Subcutaneous adipose tissue (tissue), 4 donors: ENCODE measurements around the gene SPNS2. TPM values are rescaled to one million over a fixed set of nuclear protein-coding genes. Genes with fewer than 3 reads are reported as not detected.

Source experiments
- total RNA-seq, 4 donors: library from RNA; depleted of rRNA; stranded (reverse); fragments of >200 nt; gene quantifications; one replicate each; pipeline ENCODE4 v1.1.0, GENCODE V29; 2016
- TF ChIP-seq, protein P1 (sequence below): fragments of 450-650 bp; IDR thresholded peaks from one replicate; pipeline ENCODE4 v1.5.1; 2016; ENCODE audit warnings: low read depth, mild to moderate bottlenecking, control low read depth, antibody characterized with exemption, moderate library complexity

The SPNS2 gene
- total RNA-seq, 4 donors from 2014 or later, result 3.2 to 31.8 (median 13.4) TPM

DNA sequence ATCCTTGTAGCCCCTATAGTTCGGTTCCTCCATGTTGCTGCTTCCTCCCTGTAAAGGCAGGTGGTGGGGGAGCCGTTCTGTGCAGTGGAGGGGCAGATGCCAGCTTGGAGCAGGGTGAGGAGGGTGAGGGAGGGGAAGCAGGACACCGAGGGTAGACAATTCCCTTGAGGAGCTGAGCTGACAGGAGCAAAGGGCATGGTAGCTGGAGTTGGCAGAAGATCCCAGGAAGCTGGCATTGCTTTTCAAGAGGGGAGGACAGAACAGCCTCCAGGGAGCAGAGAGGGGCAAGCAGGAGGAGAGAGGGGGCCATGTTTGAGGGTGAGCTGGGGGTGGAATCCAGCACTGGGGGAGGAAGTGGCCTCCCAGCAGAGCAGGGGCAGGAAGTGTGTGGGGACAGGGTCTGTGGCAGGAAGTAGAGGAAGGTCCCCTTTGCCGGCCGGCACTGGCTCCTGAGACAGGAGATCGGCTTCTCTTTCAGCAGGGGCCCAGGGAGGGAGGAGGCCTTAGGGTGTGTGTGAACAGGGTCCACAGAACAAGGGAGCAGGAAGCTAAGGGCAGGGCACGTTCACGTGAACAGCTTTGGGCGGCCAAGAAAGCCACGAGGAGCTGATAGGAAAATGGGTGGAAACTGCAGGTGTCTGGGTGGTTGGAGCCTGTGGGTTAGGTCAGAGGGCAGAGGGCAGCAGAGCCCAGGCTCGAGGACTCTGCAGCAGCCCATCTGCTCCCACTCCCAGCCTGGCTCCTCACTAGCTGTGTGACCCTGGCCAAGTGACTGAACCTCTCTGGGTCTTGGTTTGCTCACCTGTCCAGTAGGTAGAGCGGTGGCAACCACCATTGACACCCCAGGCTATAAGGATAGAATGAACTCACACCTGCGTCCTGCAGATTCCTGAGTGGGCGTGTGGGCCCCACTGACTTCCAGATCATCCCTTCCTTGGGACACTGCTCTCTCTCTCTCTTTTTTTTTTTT is 17.5 kb upstream of the SPNS2 start:
- TF ChIP-seq, protein P1, sequence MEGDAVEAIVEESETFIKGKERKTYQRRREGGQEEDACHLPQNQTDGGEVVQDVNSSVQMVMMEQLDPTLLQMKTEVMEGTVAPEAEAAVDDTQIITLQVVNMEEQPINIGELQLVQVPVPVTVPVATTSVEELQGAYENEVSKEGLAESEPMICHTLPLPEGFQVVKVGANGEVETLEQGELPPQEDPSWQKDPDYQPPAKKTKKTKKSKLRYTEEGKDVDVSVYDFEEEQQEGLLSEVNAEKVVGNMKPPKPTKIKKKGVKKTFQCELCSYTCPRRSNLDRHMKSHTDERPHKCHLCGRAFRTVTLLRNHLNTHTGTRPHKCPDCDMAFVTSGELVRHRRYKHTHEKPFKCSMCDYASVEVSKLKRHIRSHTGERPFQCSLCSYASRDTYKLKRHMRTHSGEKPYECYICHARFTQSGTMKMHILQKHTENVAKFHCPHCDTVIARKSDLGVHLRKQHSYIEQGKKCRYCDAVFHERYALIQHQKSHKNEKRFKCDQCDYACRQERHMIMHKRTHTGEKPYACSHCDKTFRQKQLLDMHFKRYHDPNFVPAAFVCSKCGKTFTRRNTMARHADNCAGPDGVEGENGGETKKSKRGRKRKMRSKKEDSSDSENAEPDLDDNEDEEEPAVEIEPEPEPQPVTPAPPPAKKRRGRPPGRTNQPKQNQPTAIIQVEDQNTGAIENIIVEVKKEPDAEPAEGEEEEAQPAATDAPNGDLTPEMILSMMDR, result no peak

DNA sequence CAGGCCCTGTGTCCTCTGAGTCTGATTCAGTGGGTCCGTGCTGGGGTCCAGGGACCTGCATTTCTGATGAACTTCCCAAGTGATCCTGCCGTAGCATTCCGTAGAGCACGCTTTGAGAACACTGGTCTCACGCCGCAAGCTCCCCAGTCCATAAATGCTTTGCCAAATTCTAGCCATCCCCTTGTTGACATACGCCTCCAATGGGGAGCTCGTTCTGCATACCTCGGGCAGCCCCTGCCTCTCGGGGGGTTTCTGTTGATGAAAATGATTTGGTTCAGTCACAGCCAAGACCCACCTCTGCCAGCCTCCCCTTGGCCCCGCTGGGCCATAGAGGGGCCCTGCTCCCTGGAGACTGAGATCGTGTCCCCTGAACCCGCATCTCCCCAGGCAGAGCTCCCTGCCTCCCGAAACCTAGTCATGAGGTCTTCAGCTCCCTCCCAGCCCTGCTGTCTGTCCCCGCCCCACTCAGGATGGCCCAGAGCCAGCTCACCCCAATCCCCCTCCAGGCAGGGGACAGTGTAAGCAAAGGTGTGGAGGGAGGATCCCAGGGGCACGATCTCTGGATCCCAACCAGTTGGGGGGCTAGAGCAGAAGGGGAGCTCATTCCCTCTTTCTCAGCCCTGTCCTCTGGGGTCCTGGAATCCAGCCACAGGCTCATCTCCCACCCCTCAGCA is 16.2 kb upstream of the SPNS2 start:
- TF ChIP-seq, protein P1, result no peak

DNA sequence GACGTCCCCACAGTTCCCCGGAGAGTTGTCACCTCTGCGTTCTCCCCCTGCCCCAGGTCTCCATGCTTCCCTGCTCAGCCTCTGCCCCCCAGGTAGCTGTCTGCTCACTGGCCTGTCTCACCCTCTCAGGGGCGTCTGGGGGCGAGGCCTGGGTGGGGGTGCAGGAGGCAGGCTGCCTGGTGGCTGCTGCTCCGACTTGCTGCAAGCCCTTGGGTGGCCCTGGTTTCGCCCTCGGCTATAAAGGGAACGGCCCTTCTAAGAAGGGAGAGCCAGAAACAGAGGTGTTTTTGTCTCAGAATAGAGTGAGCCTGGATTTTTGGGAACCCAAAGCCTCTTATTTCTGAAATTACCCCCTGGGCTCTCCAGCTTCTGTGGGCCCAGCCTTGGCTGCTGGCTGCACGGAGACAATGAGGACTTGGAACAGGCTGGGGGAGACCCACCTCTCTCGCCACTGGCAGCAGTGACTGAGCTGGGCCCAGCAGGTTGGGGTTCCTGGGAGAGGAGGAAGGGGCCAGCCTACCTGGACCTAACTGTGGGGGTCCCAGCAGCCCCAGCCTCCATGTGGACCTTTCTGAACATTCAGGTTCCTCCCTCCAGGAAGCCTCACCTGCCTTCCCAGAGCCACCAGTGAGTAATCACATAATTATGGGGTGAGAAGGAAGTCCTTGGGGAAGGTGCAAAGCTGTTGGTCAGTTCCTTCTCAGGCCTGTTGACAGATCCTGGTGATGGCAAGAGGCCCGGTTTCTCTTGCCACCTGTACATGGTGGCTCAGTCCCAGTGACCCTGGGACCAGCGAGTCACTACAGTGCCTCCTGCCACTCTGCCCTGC is 15.5 kb upstream of the SPNS2 start:
- TF ChIP-seq, protein P1, result no peak

DNA sequence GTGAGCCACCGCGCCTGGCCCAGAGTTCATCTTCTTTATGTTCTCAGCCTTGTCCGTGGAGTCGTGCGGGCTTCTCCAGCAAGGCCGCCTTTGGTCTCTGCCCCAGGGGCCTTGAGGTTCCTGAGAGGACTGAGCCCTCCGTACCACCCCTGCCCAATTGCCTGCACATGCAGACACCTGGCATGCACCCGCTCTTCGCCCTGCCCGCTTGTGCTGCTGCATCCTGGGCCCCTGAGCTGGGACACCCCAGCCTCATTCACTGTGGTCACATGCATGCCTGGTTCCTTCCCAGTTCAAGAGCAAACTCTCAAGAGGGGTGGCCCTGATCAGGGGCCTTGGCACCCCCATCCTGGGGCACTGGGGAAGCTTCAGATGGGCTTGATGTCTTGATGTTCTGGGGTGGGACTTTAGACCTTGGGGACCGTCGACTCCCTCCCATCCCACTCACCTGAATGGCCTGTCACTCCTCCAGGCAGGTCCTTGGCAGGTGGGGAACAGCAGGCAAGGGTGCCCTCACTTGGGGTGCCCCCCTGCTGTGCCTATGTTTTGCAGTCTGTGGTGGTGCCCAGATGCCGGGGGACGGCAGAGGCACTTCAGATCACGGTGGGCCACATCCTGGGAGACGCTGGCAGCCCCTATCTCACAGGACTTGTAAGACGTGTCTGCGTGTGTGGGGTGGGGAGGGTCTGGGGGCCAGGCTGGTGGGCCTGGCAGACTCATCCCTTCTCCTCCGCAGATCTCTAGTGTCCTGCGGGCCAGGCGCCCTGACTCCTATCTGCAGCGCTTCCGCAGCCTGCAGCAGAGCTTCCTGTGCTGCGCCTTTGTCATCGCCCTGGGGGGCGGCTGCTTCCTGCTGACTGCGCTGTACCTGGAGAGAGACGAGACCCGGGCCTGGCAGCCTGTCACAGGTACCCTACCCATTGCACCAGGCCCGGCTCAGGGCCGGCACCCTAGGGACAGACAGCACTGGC is 12.7 kb upstream of the SPNS2 start:
- TF ChIP-seq, protein P1, result no peak

DNA sequence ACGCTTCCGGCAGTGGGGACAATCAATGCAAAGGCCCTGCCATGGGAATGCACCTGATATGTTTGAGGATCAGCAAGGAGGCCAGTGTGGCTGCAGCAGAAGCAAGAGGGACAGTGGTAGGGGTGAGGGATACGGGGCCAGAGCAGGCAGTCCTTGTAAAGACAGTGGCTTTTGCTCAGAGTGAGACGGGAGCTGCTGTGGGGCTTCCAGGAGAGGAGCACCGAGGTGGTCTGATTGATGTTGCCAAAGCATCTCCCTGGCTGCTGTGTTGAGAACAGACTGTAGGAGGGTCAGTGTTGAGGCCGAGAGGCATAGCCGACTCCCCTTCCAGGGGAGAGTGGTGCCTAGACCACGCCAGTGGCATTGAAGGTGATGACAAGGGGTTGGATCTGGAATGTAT is 11.4 kb upstream of the SPNS2 start:
- TF ChIP-seq, protein P1, result no peak

DNA sequence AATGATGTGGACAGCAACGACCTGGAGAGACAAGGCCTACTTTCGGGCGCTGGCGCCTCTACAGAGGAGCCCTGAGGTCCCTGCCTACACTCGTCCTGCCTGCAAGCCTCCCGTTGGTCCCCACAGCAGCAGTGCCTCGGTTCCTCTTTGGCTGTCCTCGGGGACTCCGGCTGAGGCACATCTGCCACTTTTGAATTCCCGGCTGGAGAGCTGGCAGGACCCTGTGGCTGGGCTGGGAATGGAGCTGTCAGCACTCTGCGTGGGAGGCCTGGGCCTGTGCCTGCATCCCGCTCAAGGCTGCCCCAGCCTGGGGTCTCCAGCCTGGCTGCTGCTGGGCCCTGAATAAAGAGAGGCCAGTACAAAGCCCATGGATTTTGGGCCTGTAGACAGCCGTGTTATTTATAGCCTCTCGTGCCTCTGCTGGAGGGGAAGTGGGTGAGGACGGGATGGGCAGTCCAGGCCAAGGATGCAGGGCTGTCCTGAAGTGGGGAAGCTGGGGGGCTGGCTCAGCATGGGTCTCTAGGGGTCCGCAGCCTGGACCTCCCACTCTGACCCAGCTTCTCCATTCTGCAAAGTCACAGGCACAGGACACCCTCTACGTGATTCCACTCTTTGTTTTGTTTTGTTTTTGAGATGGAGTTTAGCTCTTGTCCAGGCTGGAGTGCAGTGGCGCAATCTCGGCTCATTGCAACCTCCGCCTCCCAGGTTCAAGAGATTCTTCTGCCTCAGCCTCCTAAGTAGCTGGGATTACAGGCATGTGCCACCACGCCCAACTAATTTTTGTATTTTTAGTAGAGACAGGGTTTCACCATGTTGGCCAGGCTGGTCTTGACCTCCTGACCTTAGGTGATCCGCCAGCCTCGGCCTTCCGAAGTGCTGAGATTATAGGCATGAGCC is 10.6 kb upstream of the SPNS2 start:
- TF ChIP-seq, protein P1, result no peak
